Endothelial cell of umbilical vein (primary cell): Measurements from ENCODE around the gene VDR. TPM values are rescaled to one million over a fixed set of nuclear protein-coding genes. Genes with fewer than 3 reads are reported as not detected.

Source experiments
- BruUV-seq: library from RNA; stranded (reverse); fragments of 400-500 nt; replicated peaks from 2 replicates; lab custom pipeline; 2021; lab: Mats Ljungman, UMichigan
- CTCF ChIA-PET: fragments of 300-600, 350-600 bp; sonication (Branson Sonifier 250); formaldehyde crosslinking; loops from one replicate; lab custom pipeline; 2021; ENCODE audit warnings: antibody characterized with exemption, inconsistent platforms; lab: Charles Lee
- POLR2A ChIA-PET: fragments of 300-600, 350-600 bp; sonication (Branson Sonifier 250); formaldehyde crosslinking; loops from one replicate; lab custom pipeline; 2021; ENCODE audit warnings: antibody characterized with exemption, inconsistent platforms; lab: Charles Lee
- DNase-seq: peaks from one replicate; pipeline ENCODE4 v3.0.0-alpha.2; 2011; ENCODE audit warnings: low read depth, low spot score
- FAIRE-seq: peaks from 2 replicates; lab custom pipeline; 2011; peaks lifted over from hg19 to GRCh38; lab: Jason Lieb, UNC
- H2AFZ ChIP-seq: 2 replicates; pipeline ENCODE4 v1.6.0; 2012; ENCODE audit warnings: low read depth, low read length, control low read depth, inconsistent platforms
- H3K27ac ChIP-seq: 2 replicates; pipeline ENCODE4 v1.5.1; 2011; ENCODE audit warnings: low read depth, mild to moderate bottlenecking, control low read depth, low read length, moderate library complexity; ENCODE audit not compliant: insufficient read depth
- H3K27me3 ChIP-seq, 2 experiments: 2 replicates each; pipeline versions ENCODE4 v1.6.0 to v1.6.1; 2011; ENCODE audit warnings: low read length in 2 of 2, mixed read lengths in 1 of 2; ENCODE audit not compliant: control insufficient read depth in 2 of 2, insufficient read depth in 2 of 2
- H3K36me3 ChIP-seq, 2 experiments: 2 replicates in 1 of 2; 3 replicates in 1 of 2; pipeline ENCODE4 v1.5.1; 2011; ENCODE audit warnings: low read length in 2 of 2, mild to moderate bottlenecking in 1 of 2, moderate library complexity in 1 of 2; ENCODE audit not compliant: control insufficient read depth in 2 of 2, insufficient read depth in 2 of 2; ENCODE audit errors: extremely low read depth in 1 of 2
- H3K4me1 ChIP-seq: 3 replicates; pipeline ENCODE4 v1.5.1; 2011; ENCODE audit warnings: mild to moderate bottlenecking, low read length; ENCODE audit not compliant: control insufficient read depth, insufficient read depth; ENCODE audit errors: extremely low read depth
- H3K4me2 ChIP-seq: 2 replicates; pipeline ENCODE4 v1.6.1; 2011; ENCODE audit warnings: low read length, control low read depth, mixed read lengths; ENCODE audit not compliant: insufficient read depth
- H3K4me3 ChIP-seq, 3 experiments: fragments of 200-600 bp in 1 of 3; sonication (generic), shearing (Covaris generic) in 1 of 3; replicated peaks in 1 of 3; 2 replicates each; pipeline ENCODE4 v1.5.1; 2011 to 2016; ENCODE audit warnings: control low read depth in 3 of 3, low read length in 3 of 3, mild to moderate bottlenecking in 2 of 3, inconsistent platforms in 1 of 3, low read depth in 1 of 3, moderate library complexity in 1 of 3; ENCODE audit not compliant: insufficient read depth in 1 of 3
- H3K79me2 ChIP-seq: 2 replicates; pipeline ENCODE4 v1.6.0; 2012; ENCODE audit warnings: low read length, inconsistent platforms; ENCODE audit not compliant: control insufficient read depth, insufficient read depth
- H3K9ac ChIP-seq: replicated peaks from 2 replicates; pipeline ENCODE3; 2011; ENCODE audit warnings: low read length, control low read depth; ENCODE audit not compliant: insufficient read depth; ENCODE audit errors: extremely low read depth
- H3K9me1 ChIP-seq: replicated peaks from 3 replicates; pipeline ENCODE4 v1.6.0; 2011; ENCODE audit warnings: mild to moderate bottlenecking, low read length; ENCODE audit not compliant: control insufficient read depth, insufficient read depth; ENCODE audit errors: extremely low read depth
- H3K9me3 ChIP-seq: replicated peaks from 2 replicates; pipeline ENCODE4 v1.5.1; 2012; ENCODE audit warnings: low read length, inconsistent platforms; ENCODE audit not compliant: control insufficient read depth, insufficient read depth
- H4K20me1 ChIP-seq: replicated peaks from 2 replicates; pipeline ENCODE3; 2011; ENCODE audit warnings: mild to moderate bottlenecking, low read length; ENCODE audit not compliant: control insufficient read depth, insufficient read depth; ENCODE audit errors: extremely low read depth
- CTCF ChIP-seq, 2 donors: IDR thresholded peaks; 1 replicate in 1 of 2; 2 replicates in 1 of 2; pipeline ENCODE4 v1.5.1; 2011; ENCODE audit warnings: low read length in 2 of 2, mild to moderate bottlenecking in 2 of 2, moderate library complexity in 2 of 2, control low read depth in 1 of 2, inconsistent platforms in 1 of 2, low read depth in 1 of 2; ENCODE audit not compliant: insufficient read depth in 1 of 2; ENCODE audit errors: extremely low read depth in 1 of 2
- EZH2 ChIP-seq: IDR thresholded peaks from 2 replicates; pipeline ENCODE4 v1.6.1; 2012; ENCODE audit warnings: borderline replicate concordance, low read depth, mild to moderate bottlenecking, moderate library complexity, low read length, inconsistent platforms; ENCODE audit not compliant: severe bottlenecking
- FOS ChIP-seq: IDR thresholded peaks from 2 replicates; pipeline ENCODE4 v1.6.1; 2011; ENCODE audit warnings: mild to moderate bottlenecking, low read length, moderate library complexity, borderline replicate concordance; ENCODE audit not compliant: insufficient read depth
- GATA2 ChIP-seq: IDR thresholded peaks from 2 replicates; pipeline ENCODE4 v1.7.0; 2011; ENCODE audit warnings: low read depth, mild to moderate bottlenecking, moderate library complexity, mixed read lengths, low read length; ENCODE audit not compliant: insufficient read length, insufficient read depth
- JUN ChIP-seq: IDR thresholded peaks from 2 replicates; pipeline ENCODE4 v1.6.1; 2011; ENCODE audit warnings: borderline replicate concordance, low read depth; ENCODE audit not compliant: insufficient read length, insufficient read depth
- MYC ChIP-seq: IDR thresholded peaks from one replicate; pipeline ENCODE4 v1.6.1; 2011; ENCODE audit warnings: mild to moderate bottlenecking, low read depth, low read length
- POLR2A ChIP-seq: IDR thresholded peaks from 2 replicates; pipeline ENCODE4 v1.6.1; 2012; ENCODE audit warnings: low read depth, mild to moderate bottlenecking, control low read depth, low read length
- POLR2AphosphoS5 ChIP-seq: IDR thresholded peaks from 2 replicates; pipeline ENCODE4 v1.6.1; 2012; ENCODE audit warnings: low read depth, mild to moderate bottlenecking, control low read depth, low read length, moderate library complexity; ENCODE audit not compliant: insufficient read depth
- dilution Hi-C: fragments of 300-500 bp; cut with MboI; formaldehyde crosslinking; loops from one replicate; pipeline ENCODE4 v1.15.0; 2019; ENCODE audit warnings: low sequenced_read_pairs; ENCODE audit not compliant: extremely low pct_ligation_motif_present
- intact Hi-C: fragments of 100-400 bp; cut with micrococcal nuclease; formaldehyde crosslinking; loops from one replicate; pipeline ENCODE4 v1.10.0; 2022
- polyA plus RNA-seq, 4 experiments: library from polyadenylated mRNA; depleted of rRNA in 3 of 4; stranded (reverse) in 3 of 4; unstranded in 1 of 4; fragments of >200 nt; gene quantifications; 2 replicates each; pipeline versions ENCODE4 v1.2.1 to v1.2.3, GENCODE V29; 2011 to 2012; ENCODE audit warnings: missing spikeins in 1 of 4
- total RNA-seq: library from RNA; stranded (reverse); gene quantifications from 2 replicates; pipeline ENCODE4 v1.2.3, GENCODE V29; 2021
- TF ChIP-seq, protein P1 (sequence below): IDR thresholded peaks from 2 replicates; pipeline ENCODE4 v1.6.1; 2011; ENCODE audit not compliant: insufficient read depth, insufficient read length

VDR gene
- total and polyA plus RNA-seq, 2 donors (not counting 3 experiments of a cell fraction or from before 2014, with no cell fraction given), result 0.73 to 0.91 TPM

- H3K27ac ChIP-seq, result no peak overlapping the region
- ChIA-PET CTCF (interaction anchor here (1.1 kb wide), 1 partner anchor 105 kb away, joined by 3 read pairs; no protein-coding TSS in a partner anchor), POLR2A (no interaction called here)
- no peaks in the 10 kb centered on the region for H3K79me2 ChIP-seq
- H3K4me1 ChIP-seq, result peaks cover 7% of the 10 kb centered on the region
- H3K27me3 ChIP-seq, result no peaks in the 10 kb centered on the region
- H3K4me2 ChIP-seq, result no peak overlapping the region
- BruUV-seq, result no TSS peak
- no peaks in the 10 kb centered on the region for H4K20me1 ChIP-seq
- no peak overlapping the region for H3K9ac ChIP-seq
- DNase-seq (no peak), FAIRE-seq (no peak)
- dilution Hi-C loops (no loop called here), intact Hi-C loops (no loop called here)
- TF ChIP-seq MYC, result no peak
- no peak for TF ChIP-seq JUN
- TF ChIP-seq POLR2A, result no peak
- no peak for TF ChIP-seq POLR2AphosphoS5
- no peak for TF ChIP-seq FOS
- no peak for TF ChIP-seq EZH2
- no peak for TF ChIP-seq CTCF (IDR thresholded peaks at IDR 0.05; ENCODE audit: extremely low read depth in 1 of 2, insufficient read depth in 1 of 2, low read depth in 1 of 2, low read length in 2 of 2)
- TF ChIP-seq, protein P1, sequence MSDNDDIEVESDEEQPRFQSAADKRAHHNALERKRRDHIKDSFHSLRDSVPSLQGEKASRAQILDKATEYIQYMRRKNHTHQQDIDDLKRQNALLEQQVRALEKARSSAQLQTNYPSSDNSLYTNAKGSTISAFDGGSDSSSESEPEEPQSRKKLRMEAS, result no peak
- TF ChIP-seq GATA2, result no peak
- H3K9me1 ChIP-seq, result no peaks in the 10 kb centered on the region
- no peak overlapping the region for H2AFZ ChIP-seq
- H3K4me3 ChIP-seq, result no peak overlapping the region
- H3K9me3 ChIP-seq, result no peaks in the 10 kb centered on the region
- H3K36me3 ChIP-seq, result no peaks in the 10 kb centered on the region
Measured at GRCh38 chr12:47845081-47845480, 59.7 kb downstream of the VDR start.
